Retinal pigment epithelial cell (primary cell): Measurements from ENCODE around the gene TYRP1.

Source experiments
- DNase-seq: peaks from one replicate; pipeline ENCODE4 v3.0.0-alpha.2; 2010; ENCODE audit warnings: low read depth
- H3K4me3 ChIP-seq: 2 replicates; pipeline ENCODE4 v1.5.1; 2011; ENCODE audit warnings: mild to moderate bottlenecking, low read length, control low read depth, moderate library complexity
- TF ChIP-seq, protein P1 (sequence below): conservative IDR thresholded peaks from 2 replicates; pipeline ENCODE4 v1.5.1; 2011; ENCODE audit warnings: low read depth, low read length, control low read depth, inconsistent platforms

TYRP1 gene

DNA sequence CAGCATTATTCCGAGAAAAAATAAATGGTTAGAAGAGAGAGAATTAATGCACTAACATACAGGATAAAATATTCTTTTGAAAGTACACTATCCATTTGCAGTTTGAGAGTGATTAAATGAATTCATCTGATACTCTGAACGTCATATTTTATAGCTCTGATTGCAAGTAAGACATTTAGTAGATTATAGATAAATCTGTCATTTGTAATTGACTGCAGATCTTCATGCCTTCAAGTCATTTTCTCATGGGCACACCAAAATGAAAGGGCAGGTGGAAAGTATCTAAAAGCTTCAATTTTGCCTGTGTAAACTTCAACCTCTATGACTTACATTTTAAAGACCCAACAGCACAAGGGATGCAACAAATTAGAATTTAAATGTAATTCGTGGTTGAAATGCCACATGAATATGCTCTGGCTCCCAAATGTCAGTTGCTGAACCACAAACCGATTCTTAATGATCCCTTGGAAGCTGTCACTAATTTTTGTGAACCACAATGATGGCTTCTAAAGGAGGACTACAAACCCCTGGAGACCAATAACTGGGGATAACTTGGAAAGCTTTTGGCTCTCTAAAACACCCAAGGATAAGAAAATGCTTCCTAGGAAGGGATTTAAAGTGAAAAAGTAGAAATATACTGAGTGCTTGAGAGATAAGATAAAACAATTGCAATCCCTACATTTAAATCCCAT, 3.9 kb downstream of the TYRP1 start:
- TF ChIP-seq, protein P1, sequence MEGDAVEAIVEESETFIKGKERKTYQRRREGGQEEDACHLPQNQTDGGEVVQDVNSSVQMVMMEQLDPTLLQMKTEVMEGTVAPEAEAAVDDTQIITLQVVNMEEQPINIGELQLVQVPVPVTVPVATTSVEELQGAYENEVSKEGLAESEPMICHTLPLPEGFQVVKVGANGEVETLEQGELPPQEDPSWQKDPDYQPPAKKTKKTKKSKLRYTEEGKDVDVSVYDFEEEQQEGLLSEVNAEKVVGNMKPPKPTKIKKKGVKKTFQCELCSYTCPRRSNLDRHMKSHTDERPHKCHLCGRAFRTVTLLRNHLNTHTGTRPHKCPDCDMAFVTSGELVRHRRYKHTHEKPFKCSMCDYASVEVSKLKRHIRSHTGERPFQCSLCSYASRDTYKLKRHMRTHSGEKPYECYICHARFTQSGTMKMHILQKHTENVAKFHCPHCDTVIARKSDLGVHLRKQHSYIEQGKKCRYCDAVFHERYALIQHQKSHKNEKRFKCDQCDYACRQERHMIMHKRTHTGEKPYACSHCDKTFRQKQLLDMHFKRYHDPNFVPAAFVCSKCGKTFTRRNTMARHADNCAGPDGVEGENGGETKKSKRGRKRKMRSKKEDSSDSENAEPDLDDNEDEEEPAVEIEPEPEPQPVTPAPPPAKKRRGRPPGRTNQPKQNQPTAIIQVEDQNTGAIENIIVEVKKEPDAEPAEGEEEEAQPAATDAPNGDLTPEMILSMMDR = no peak
- peak overlapping the region; percentile 45 for H3K4me3 ChIP-seq
- DNase-seq = no peak

DNA sequence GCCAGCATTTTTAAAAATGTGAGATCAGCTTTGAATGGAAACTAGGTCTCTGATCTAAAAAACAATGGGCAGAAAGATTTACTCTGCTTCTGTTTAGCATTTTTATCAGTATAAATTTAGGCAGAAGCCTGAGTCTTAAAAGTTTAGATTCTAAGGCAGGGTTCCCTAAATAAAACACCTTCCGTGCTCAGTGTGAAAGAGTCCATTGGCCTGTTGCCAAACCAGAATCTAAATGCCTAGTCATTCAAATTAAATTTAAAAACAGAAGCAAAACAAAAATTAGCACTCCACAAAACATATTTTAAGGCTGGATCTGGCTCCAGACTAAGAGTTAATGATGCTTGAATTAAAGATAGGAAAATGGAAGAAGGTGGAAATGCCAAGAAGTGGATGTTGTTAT, 4.5 kb downstream of the TYRP1 start:
- TF ChIP-seq, protein P1 = no peak
- H3K4me3 ChIP-seq = peak overlapping the region; percentile 45
- no peak for DNase-seq

DNA sequence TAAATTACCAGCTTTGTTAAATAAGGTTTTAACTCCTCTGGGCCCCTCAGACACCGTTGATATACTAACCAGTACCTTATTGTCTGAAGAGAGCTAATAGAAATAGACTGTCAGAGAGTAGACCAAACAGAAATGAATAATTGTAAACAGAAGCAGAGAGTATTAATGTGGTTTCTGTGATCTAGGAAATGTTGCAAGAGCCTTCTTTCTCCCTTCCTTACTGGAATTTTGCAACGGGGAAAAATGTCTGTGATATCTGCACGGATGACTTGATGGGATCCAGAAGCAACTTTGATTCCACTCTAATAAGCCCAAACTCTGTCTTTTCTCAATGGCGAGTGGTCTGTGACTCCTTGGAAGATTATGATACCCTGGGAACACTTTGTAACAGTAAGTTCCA, 5.1 kb downstream of the TYRP1 start:
- peak overlapping the region; percentile 25 for H3K4me3 ChIP-seq
- no peak for DNase-seq
- TF ChIP-seq, protein P1 = no peak

DNA sequence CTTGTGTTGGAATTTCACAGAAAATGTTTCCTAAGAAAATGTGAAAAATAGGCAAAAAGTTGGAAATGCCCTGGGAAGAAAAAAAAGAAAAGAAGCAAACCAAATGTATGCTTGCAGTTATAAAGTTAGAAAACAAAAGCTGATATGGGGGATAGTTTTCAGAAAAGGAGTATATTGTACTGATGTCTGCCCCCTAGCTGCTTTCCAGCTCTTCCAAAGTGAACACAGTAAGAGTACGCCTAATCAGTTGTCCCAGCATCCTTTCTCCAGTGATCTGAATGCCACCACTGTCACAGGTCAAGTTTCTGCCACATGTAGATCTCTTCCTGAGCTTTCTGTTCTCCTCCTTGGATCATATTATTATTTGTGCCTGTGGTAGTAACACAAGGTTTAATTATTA, 5.8 kb downstream of the TYRP1 start:
- H3K4me3 ChIP-seq = peak overlapping the region; percentile 2
- TF ChIP-seq, protein P1 = peak; percentile 55
- DNase-seq = no peak

DNA sequence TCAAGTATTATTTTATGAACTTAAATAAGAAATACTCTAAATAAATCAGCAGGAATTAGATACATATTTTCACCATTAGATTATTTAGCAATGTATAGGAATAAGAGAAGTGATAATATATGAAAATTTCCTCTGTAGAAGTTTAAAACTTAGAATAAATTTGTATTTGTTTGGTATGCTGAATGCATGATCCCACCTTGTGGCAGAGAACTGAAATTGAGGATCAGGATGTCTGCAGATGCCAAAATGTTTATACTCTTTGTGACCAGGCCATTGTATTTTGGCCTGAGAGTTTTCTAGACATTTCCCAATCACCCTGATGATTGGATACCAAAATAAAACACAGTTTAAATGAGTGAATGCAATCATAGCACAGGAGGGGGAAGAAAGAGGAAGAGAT, 6.3 kb downstream of the TYRP1 start:
- no peak overlapping the region for H3K4me3 ChIP-seq
- TF ChIP-seq, protein P1 = peak; percentile 70
- DNase-seq = no peak

DNA sequence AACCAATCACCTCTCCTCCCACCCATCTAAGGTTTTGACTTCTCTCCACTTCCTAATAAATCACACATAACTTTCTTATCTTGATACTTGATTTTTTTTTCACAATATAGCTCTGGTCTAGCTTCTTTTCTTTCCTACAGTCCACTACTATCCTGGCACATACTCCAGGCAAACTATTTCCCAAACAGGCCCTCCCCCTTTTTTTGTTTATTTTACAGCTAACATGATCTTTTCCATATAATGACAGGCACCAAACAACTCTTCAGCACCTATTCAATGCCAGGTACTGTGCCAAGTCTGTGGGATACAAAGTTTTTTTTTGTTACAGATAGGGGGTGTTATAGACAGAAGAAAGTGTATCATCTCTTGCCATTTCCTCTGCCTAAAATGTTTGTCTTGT, 7.9 kb downstream of the TYRP1 start:
- no peak overlapping the region for H3K4me3 ChIP-seq
- DNase-seq = no peak
- TF ChIP-seq, protein P1 = no peak

DNA sequence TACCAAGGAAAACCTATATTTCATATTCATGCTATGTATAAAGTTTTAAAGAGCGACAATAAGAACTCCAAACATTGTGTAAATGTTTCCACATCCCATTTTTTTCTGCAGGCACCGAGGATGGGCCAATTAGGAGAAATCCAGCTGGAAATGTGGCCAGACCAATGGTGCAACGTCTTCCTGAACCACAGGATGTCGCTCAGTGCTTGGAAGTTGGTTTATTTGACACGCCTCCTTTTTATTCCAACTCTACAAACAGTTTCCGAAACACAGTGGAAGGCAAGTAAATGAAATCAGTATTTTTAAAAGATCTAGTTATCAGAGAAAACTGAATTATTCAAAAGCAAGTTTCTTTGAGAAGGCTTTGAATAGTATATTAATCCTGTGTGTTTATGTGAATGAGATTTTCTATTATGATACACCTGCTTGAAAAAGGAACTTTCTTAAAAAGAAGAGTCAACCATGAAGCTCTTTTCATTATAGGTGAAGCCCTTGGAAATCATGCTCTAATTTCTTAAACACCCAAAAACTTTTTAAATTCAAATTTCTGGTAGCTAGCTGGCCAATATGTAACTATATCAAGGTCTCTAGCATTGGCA, 9.1 kb downstream of the TYRP1 start:
- TF ChIP-seq, protein P1 = peak; percentile 72
- no peak overlapping the region for H3K4me3 ChIP-seq
- DNase-seq = no peak
